Activated T-helper 9 cell treated with anti-CD3 and anti-CD28 coated beads, Interleukin-2, amount 50 U/mL, for 16 hours (primary cell): ENCODE measurements around the gene SC5D.

Experiments
- DNase-seq: peaks from one replicate; pipeline ENCODE4 v3.0.0-alpha.2; 2020; ENCODE audit warnings: low read depth

Gene SC5D

DNA sequence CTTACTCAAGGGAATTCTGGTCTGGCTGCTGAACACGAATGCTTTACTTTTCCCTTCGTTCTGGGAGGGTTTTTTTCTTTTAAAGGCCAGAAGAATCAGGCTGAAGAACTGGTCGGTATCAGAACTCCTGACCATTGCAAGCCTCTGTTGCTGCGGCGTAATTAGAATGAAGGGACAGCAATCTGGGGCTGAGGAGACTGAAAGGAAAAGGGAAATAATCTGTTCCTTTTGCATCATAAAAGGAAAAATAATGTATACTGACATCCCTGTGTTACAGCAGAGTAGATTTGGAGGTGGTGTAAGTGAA is 670 bp downstream of the SC5D start:
- no peak for DNase-seq

GRCh38 chr11:121295246-121296029 is 2.9 kb downstream of the SC5D start:
- DNase-seq: no peak

DNA sequence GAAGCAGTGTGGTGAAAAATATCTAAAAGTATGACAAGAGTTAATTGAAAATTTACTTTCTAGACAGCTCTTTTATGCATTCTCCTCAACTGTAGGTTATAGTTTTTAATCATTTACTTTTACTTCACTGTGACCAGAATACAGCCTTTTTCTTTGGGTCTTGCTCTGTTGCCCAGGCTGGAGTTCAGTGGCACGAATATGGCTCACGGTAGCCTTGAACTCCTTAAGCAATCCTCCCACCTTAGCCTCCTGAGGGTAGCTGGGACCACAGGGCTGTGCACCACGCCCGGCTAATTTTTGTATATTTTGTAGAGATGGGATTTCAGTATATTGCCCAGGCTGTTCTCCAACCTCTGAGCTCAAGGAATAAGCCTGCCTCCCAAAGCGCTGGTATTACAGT is 5.3 kb downstream of the SC5D start:
- DNase-seq: no peak

DNA sequence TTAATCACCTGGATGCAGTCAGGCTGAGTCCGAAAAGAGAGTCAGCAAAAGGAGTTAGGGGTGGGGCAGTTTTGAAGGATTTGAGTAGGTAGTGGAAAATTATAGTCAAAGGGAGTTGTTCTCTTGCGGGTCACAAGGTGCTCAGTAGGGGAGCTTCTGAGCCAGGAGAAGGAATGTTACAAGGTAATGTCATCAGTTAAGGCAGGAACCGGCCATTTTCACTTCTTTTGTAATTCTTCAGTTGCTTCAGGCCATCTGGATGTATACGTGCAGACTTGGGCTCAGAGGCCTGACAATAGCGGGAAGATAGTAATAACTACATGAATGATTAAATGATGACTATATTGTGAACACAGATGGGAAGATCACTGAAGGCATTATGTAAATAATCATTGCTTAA is 6.2 kb downstream of the SC5D start:
- DNase-seq: no peak

DNA sequence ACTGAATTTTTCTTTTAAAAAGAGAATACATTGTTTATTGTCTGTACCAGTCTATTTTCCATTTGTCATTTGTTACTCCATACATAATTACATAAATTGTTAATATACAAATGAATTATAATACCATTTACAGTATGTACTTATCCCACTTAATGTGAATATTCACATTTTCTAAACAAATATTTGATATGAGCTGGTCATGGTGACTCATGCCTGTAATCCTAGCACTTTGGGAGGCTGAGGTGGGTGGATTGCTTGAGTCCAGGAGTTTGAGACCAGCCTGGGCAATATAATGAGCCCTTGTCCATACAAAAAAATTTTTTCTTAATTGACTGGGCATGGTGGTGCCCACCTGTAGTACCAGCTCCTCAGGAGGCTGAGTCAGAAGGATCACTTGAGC is 6.8 kb downstream of the SC5D start:
- no peak for DNase-seq

- DNase-seq: no peak
These were observed 7.9 kb downstream of the SC5D start for GRCh38 chr11:121300313-121300971.

DNA sequence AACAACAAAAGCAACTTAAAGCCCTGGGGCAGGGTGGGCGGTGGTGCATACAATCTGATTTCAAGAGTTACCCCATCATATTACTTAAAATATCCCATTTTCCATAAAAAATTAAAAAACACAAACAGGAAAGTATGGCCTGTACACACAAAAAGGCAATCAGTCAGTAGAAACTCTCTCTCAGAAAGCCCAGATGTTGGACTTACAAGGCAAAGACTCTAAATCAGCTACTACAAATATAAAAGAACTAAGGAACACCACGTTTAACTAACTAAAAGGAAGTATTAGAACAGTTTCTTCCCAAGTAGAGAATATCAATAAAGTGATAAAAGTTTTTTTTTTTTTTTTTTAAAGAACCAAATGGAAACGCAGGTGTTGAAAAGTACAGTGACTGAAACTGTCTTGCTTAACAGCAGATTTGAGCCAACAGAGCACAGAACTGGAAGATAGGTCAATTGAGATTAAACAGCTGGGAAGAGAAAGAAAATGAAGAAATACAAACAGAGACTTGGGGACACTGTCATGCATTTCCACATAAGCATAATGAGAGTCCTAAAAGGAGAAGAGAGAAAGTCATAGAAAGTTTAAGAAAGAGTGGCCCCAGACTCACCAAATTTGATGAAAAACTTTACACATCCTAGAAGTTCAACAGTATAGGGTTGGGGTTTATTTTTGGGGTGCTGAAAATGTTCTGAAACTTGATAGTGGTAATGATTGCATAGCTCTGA is 8.6 kb downstream of the SC5D start:
- no peak for DNase-seq

DNA sequence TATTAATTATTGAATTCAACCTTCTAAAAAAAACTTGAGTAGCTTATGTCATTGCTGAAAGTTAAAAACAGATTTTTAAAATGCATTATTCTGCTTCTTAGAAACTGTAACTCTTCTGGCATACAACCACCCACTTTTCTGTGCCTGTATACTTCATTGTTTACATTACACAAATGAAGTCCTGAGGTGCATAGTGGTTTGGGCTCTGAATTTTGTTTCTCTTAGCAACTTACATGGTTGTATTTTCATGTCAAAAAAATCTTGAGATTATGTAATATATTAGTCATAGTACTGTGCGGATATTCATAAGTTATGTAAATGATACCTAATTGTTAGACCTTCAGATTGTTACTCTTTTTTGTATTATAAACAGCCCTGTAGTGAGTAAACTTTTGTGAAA is 12.2 kb downstream of the SC5D start:
- DNase-seq: no peak

- no peak for DNase-seq
These were observed 16.2 kb downstream of the SC5D start for GRCh38 chr11:121308816-121309215.

GRCh38 chr11:121309688-121310087 is 17.1 kb downstream of the SC5D start:
- DNase-seq: no peak

DNA sequence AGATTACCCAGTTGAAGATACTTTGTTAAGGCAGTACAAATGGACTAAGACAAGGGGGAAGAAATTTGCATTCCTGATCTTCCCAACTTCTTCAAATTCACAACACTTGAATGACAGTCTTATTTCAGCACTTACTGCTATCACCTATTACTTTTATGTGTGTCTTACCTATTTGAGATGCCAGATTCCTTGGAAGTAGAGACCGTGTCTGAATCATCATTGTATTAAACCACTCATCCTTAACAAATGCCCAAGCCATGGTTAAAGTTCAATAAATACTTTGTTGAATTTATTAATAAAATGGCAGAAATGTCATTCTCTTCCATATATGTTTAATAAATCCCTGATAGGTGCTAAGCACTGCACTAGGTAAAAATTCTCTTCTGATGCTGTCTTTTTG is 18.3 kb downstream of the SC5D start:
- no peak for DNase-seq

- DNase-seq: no peak
These were observed 18.8 kb downstream of the SC5D start for GRCh38 chr11:121311373-121311772.

DNA sequence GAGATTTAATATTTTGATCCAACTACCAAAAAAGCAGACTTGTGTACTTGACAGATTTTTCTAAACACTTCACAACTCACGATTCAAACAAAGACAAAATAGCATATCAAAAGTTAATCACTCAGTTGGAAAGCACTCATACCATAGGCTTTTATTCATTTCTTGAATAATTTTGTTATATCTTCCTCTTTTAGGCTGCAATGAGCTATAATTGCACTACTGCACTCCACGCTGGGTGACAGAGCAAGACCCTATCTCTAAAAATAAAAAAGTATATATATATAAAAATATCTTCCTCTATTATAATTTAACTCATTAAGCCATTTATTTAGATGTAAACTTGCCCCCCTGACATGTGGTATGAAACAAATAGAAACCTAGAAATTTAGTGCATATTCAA is 19.9 kb downstream of the SC5D start:
- no peak for DNase-seq

DNA sequence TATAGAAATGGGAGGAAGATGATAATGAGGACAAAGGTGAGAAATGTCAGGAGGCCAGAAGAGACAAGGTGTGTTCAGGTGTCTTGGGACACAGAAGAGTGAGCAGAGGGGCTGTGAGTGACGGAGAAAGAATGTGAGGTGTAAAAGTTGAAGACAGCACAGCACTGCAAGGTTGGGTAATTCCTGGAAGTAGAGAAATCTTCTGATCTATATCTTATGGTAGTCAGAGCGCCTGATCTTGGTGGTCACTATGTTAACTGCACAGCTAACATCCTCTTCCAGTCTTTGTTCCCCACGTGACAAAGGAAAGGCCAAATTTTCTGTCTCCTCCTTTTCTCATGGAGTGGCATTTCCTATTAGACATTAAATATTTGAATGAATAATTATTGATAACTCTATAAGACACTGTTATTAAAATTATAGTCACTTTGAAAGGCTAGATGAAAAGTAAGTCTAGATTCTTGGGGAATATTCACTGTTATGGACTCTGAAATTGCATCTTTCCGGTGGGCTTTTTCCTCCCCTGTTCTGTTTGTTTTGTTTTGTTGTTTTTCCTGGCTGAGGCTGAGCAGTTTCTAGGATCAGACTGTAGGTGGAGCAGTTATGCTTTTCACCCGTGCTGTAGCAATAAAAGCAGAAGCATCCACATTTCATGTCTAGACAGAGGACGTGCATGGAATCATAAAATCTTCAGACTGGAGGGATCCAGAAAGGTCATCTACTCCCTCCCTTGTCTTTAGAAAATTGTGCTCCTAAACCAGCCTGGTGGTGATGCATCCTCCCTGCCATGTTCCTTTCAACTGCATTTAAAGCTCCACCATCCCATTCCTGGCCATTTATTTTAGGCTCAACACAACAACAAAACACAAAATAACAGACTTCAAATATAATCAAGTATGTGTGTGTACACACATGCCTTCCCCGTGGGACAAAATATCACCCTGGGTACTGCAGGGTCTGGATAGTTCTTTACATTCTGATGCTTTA is 26.6 kb downstream of the SC5D start:
- no peak for DNase-seq

DNA sequence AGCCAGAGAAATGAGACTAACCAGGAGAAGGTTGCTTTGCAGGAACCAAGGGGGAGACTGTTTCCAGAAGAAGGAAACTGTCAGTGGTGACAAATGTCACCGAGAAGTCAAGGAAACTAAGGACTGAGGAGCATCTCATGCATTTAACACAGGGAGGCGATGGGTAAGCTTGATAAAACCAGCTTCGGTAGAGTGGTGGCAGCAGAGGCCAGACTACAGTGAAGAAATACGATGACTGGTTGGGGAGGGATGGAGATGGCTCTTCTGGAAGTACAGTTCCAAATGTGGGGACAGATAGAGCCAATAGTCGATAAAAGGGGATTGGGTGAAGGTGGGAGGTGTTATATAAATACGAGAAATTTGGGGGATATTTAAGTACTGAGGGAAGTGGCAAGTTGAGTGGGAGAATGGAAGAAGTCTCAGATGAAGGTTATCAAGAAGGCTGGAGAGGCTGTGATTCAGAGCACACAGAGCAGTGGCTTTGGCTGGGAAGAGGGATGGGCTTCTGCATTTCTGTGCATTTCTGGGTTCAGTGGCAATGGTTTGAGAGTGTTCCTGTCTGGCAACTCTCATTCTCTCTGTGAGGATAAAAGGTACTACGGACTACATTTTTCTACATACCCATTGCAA is 29.2 kb downstream of the SC5D start:
- no peak for DNase-seq

- no peak for DNase-seq
These were observed 30.6 kb downstream of the SC5D start for GRCh38 chr11:121323046-121323607.

- DNase-seq: no peak
These were observed 33.7 kb downstream of the SC5D start for GRCh38 chr11:121326230-121326629.

DNA sequence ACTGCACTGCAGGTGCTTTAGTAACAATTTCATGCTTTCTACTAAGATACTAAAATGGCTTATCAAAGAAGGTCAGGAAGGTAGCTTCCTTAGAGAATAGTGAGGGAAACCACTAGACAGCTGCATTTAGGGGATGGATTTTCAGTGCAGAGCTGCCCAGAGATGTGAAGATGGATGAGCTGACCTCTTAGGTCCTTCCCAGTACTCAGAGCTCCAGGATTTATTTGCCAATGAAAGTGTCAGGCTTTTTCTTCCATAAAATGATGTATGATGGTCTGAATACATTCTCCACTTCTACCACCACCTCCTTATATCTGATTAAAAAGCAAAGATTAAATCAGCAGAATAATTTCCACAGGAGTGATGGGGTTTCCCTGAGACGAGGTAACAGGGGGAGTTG is 35.0 kb downstream of the SC5D start:
- DNase-seq: no peak

DNA sequence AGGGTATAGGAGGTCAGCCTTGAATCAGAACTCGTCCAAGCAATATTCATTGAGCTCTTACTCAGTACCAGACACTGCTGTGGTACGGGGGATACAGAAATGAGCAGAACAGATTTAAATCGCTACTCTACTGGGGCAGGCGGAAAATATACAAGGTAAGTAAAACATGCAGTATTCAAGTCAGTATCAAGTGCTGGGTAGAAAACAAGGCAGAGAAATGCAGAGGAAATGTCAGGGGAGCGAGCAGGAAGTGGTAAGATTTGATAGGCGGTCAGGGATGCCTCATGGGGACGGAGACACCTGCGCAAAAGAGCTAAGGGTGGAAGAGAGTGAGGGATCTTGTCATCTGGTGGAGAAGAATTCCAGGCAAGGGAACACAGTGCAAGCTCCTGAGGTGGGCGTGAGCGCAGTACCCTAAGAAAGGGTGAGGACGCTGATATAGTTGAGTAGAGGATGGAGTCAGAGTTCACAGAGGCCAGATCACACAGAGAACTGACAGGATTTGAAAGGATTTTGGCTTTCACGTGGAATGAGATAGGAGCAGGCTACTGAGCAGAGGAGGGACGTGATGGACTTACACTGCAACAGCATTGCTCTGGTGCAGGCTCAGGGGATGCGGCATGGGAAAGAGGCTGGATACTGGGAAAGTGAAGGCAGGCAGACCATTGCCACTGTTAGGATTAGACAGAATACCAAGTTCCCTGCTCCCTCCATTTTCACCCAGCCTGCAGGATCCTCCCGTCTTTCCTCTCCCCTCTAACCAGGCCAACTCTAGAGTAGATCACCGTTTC is 35.8 kb downstream of the SC5D start:
- no peak for DNase-seq

DNA sequence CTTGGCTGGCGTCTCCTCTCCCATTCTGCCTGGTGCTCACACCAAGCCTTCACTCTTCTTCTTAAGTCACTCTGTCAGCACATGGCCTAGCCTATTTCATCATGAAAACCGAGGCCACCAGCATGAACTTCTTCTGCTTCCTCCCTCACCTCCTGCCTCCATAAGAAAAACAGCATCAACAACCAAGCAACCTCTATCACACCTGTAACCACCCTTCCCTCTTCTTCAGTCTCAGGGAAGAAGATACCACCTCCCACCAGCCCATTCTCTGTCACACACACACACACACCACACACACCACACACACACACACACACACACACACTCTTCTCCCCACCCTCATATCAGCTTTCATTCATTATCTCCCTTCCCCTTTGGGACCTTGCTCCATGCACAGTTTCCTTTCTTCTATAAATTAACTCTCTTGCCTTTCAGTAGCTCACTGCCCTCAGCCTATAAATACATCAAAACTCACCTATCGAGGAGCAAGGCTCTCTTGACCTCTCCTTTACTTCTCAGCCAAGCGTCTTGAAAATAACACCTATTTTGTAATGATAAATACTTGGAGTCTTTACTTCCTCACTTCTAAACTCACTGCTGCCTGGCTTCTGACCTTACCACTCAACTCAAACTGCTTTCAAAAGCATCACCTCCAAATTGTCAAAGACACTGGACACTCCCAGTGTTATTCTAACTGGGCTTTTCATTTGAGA is 36.6 kb downstream of the SC5D start:
- no peak for DNase-seq
